WTC11 (cell line): ENCODE data around the gene PBOV1. TPM values are rescaled to one million over a fixed set of nuclear protein-coding genes. Genes with fewer than 3 reads are reported as not detected.

Source experiments
- ATAC-seq: fragments of 200-7000 bp; cut with Tn5 transposase; 2 replicates; pipeline ENCODE4 v1.10.0; 2021; ENCODE audit warnings: mild to moderate bottlenecking, moderate library complexity
- CTCF ChIA-PET: fragments of 300-600 bp; sonication (Branson Sonifier 250); formaldehyde crosslinking; loops from one replicate; lab custom pipeline; 2021; ENCODE audit warnings: antibody characterized with exemption; lab: Charles Lee
- POLR2A ChIA-PET: fragments of 350-600 bp; sonication (Branson Sonifier 250); formaldehyde crosslinking; loops from one replicate; lab custom pipeline; 2021; ENCODE audit warnings: antibody characterized with exemption; lab: Charles Lee
- DNase-seq: peaks from one replicate; pipeline ENCODE4 v3.0.0; 2021; ENCODE audit warnings: low spot score
- H3K27ac Mint-ChIP-seq: 2 replicates; pipeline ENCODE4 v1.8.0; 2021; ENCODE audit warnings: mixed read lengths
- H3K27me3 Mint-ChIP-seq: 2 replicates; pipeline ENCODE4 v1.8.0; 2021; ENCODE audit warnings: low read depth, mild to moderate bottlenecking, moderate library complexity, mixed read lengths
- H3K36me3 Mint-ChIP-seq: 2 replicates; pipeline ENCODE4 v1.8.0; 2021; ENCODE audit warnings: mixed read lengths
- H3K4me1 Mint-ChIP-seq: 2 replicates; pipeline ENCODE4 v1.8.0; 2022; ENCODE audit warnings: mixed read lengths
- H3K4me3 Mint-ChIP-seq: 2 replicates; pipeline ENCODE4 v1.8.0; 2021; ENCODE audit warnings: mild to moderate bottlenecking, moderate library complexity, mixed read lengths
- H3K9me3 Mint-ChIP-seq: 2 replicates; pipeline ENCODE4 v1.8.0; 2021; ENCODE audit warnings: mixed read lengths
- AFF4 ChIP-seq: sonication (generic); formaldehyde crosslinking; IDR thresholded peaks from 2 replicates; pipeline ENCODE4 v1.8.1; 2023; ENCODE audit warnings: mild to moderate bottlenecking, missing genetic modification reagents, borderline replicate concordance
- ATF3 ChIP-seq: sonication (generic); formaldehyde crosslinking; conservative IDR thresholded peaks from 2 replicates; pipeline ENCODE4 v1.8.1; 2022; ENCODE audit warnings: mild to moderate bottlenecking, missing genetic modification reagents
- E2F4 ChIP-seq: sonication (generic); formaldehyde crosslinking; IDR thresholded peaks from 2 replicates; pipeline ENCODE4 v1.8.1; 2022; ENCODE audit warnings: low read depth, mild to moderate bottlenecking, moderate library complexity, missing genetic modification reagents, borderline replicate concordance
- EMX1 ChIP-seq: fragments of 250-450 bp; sonication (Bioruptor Pico); IDR thresholded peaks from 2 replicates; pipeline ENCODE4 v1.8.0; 2021; ENCODE audit warnings: mild to moderate bottlenecking
- KAT7 ChIP-seq: sonication (generic); formaldehyde crosslinking; IDR thresholded peaks from 2 replicates; pipeline ENCODE4 v1.8.1; 2023; ENCODE audit warnings: missing genetic modification reagents, mild to moderate bottlenecking, borderline replicate concordance
- SP1 ChIP-seq: sonication (generic); formaldehyde crosslinking; conservative IDR thresholded peaks from 2 replicates; pipeline ENCODE4 v1.8.1; 2022; ENCODE audit warnings: missing genetic modification reagents
- STAT6 ChIP-seq: sonication (generic); formaldehyde crosslinking; conservative IDR thresholded peaks from 2 replicates; pipeline ENCODE4 v1.8.1; 2023; ENCODE audit warnings: mild to moderate bottlenecking, low read depth, missing genetic modification reagents, moderate library complexity
- TEAD4 ChIP-seq: sonication (generic); formaldehyde crosslinking; IDR thresholded peaks from 2 replicates; pipeline ENCODE4 v1.8.0; 2022; ENCODE audit warnings: mild to moderate bottlenecking, missing genetic modification reagents
- TP53 ChIP-seq: sonication (generic); formaldehyde crosslinking; IDR thresholded peaks from 2 replicates; pipeline ENCODE4 v1.8.1; 2023; ENCODE audit warnings: mild to moderate bottlenecking, missing genetic modification reagents
- USF1 ChIP-seq: sonication (generic); formaldehyde crosslinking; IDR thresholded peaks from 2 replicates; pipeline ENCODE4 v1.8.0; 2022; ENCODE audit warnings: mild to moderate bottlenecking, missing genetic modification reagents
- ZBTB21 ChIP-seq: sonication (generic); formaldehyde crosslinking; IDR thresholded peaks from 2 replicates; pipeline ENCODE4 v1.8.1; 2023; ENCODE audit warnings: mild to moderate bottlenecking, missing genetic modification reagents, borderline replicate concordance
- ZBTB43 ChIP-seq: sonication (generic); formaldehyde crosslinking; IDR thresholded peaks from 2 replicates; pipeline ENCODE4 v1.8.1; 2023; ENCODE audit warnings: mild to moderate bottlenecking, missing genetic modification reagents
- ZNF232 ChIP-seq: sonication (generic); formaldehyde crosslinking; IDR thresholded peaks from 2 replicates; pipeline ENCODE4 v1.8.0; 2022; ENCODE audit warnings: mild to moderate bottlenecking, missing genetic modification reagents
- ZNF512 ChIP-seq: sonication (generic); formaldehyde crosslinking; IDR thresholded peaks from 2 replicates; pipeline ENCODE4 v1.8.1; 2022; ENCODE audit warnings: missing genetic modification reagents, borderline replicate concordance
- ZSCAN18 ChIP-seq: fragments of 250-450 bp; sonication (Bioruptor Pico); IDR thresholded peaks from 2 replicates; pipeline ENCODE4 v2.1.2; 2022; ENCODE audit warnings: mild to moderate bottlenecking, moderate library complexity
- total RNA-seq: library from RNA; stranded (reverse); gene quantifications from 3 replicates; pipeline ENCODE4 v1.2.3, GENCODE V29; 2021

The PBOV1 gene
- total RNA-seq, 1 experiment from 2014 or later = not detected

- H3K27me3 Mint-ChIP-seq = peaks cover 3% of the 10 kb centered on the region; the same call in 1 of the 2 replicates
- no peak overlapping the region for H3K4me3 Mint-ChIP-seq
- ChIA-PET CTCF (no interaction called here), POLR2A (no interaction called here)
- no peak overlapping the region for H3K27ac Mint-ChIP-seq
- H3K9me3 Mint-ChIP-seq = peaks cover 16% of the 10 kb centered on the region
- ATAC-seq (no peak), DNase-seq (no peak)
- TF ChIP-seq USF1 (CRISPR knock-in tag) = no peak
- TF ChIP-seq AFF4 (CRISPR knock-in tag) = no peak
- TF ChIP-seq ZSCAN18 (CRISPR knock-in tag) = no peak
- TF ChIP-seq TP53 (CRISPR knock-in tag) = no peak
- no peak for TF ChIP-seq ZBTB21 (CRISPR knock-in tag)
- no peak for TF ChIP-seq STAT6 (CRISPR knock-in tag)
- TF ChIP-seq ATF3 (CRISPR knock-in tag) = no peak
- no peak for TF ChIP-seq EMX1 (CRISPR knock-in tag)
- TF ChIP-seq ZBTB43 = no peak
- no peak for TF ChIP-seq ZNF512 (CRISPR knock-in tag)
- peaks cover 17% of the 10 kb centered on the region; the same call in 1 of the 2 replicates for H3K36me3 Mint-ChIP-seq
- peaks cover 40% of the 10 kb centered on the region for H3K4me1 Mint-ChIP-seq
These were observed 15.0 kb downstream of the PBOV1 start for GRCh38 chr6:138203315-138203714.

- peaks cover 17% of the 10 kb centered on the region; the same call in 1 of the 2 replicates for H3K36me3 Mint-ChIP-seq
- ChIA-PET POLR2A (no interaction called here), CTCF (no interaction called here)
- ATAC-seq (no peak), DNase-seq (no peak)
- H3K9me3 Mint-ChIP-seq = peaks cover 16% of the 10 kb centered on the region
- H3K4me1 Mint-ChIP-seq = peaks cover 36% of the 10 kb centered on the region
- TF ChIP-seq E2F4 (CRISPR knock-in tag) = no peak
- TF ChIP-seq SP1 (CRISPR knock-in tag) = no peak
- TF ChIP-seq ZNF232 (CRISPR knock-in tag) = no peak
- no peak for TF ChIP-seq KAT7 (CRISPR knock-in tag)
- TF ChIP-seq TEAD4 = no peak
- no peak overlapping the region for H3K27ac Mint-ChIP-seq
- peaks cover 3% of the 10 kb centered on the region; the same call in 1 of the 2 replicates for H3K27me3 Mint-ChIP-seq
- no peak overlapping the region for H3K4me3 Mint-ChIP-seq
These were observed 16.5 kb downstream of the PBOV1 start for GRCh38 chr6:138201836-138202235.
